ENCODE results near the gene FKBP11.
"Not testable (repeated sequence)": the region's sequence is repeated elsewhere in the genome, so short reads cannot be mapped to it uniquely, and the experiment has no call there.

The FKBP11 gene

GRCh38 chr12:48882972-48883304 is 42.4 kb downstream of the FKBP11 start:
- no peak overlapping the region for H3K4me3 ChIP-seq (ENCODE audit: low read depth, low read length)
- TF ChIP-seq CTCF (IDR thresholded peaks at IDR 0.05; ENCODE audit: low read depth, low read length, missing control alignments) = no peak

GRCh38 chr12:48882315-48882687 is 43.0 kb downstream of the FKBP11 start:
- in situ Hi-C loops (cut with HindIII; ENCODE audit: low sequenced_read_pairs) = loop anchor here (5.0 kb wide), 1 partner anchor 40 kb away; no protein-coding TSS in a partner anchor
- DNase-seq (ENCODE audit: low read depth) = no peak
- TF ChIP-seq CTCF (IDR thresholded peaks at IDR 0.05; ENCODE audit: low read depth, low read length, missing control alignments) = no peak
- H3K4me3 ChIP-seq (ENCODE audit: low read depth, low read length) = no peak overlapping the region

More at GRCh38 chr12:48882972-48883304, 42.4 kb downstream of the FKBP11 start:
- in situ Hi-C loops (cut with HindIII; ENCODE audit: low sequenced_read_pairs) = loop anchor here (5.0 kb wide), 1 partner anchor 41 kb away; no protein-coding TSS in a partner anchor
- DNase-seq (ENCODE audit: low read depth) = no peak

GRCh38 chr12:48881686-48882314 is 43.5 kb downstream of the FKBP11 start:
- TF ChIP-seq CTCF (IDR thresholded peaks at IDR 0.05; ENCODE audit: low read depth, low read length, missing control alignments) = no peak
- in situ Hi-C loops (cut with HindIII; ENCODE audit: low sequenced_read_pairs) = loop anchor here (5.0 kb wide), 1 partner anchor 39 kb away; no protein-coding TSS in a partner anchor
- H3K4me3 ChIP-seq (ENCODE audit: low read depth, low read length) = no peak overlapping the region
- DNase-seq (ENCODE audit: low read depth) = no peak

- DNase-seq (ENCODE audit: low read depth) = no peak
- TF ChIP-seq CTCF (IDR thresholded peaks at IDR 0.05; ENCODE audit: low read depth, low read length, missing control alignments) = no peak
- H3K4me3 ChIP-seq (ENCODE audit: low read depth, low read length) = no peak overlapping the region
- in situ Hi-C loops (cut with HindIII; ENCODE audit: low sequenced_read_pairs) = loop anchor here (5.0 kb wide), 1 partner anchor 38 kb away; no protein-coding TSS in a partner anchor
These were observed 44.6 kb downstream of the FKBP11 start for GRCh38 chr12:48880647-48881046.

- no peak overlapping the region for H3K4me3 ChIP-seq (ENCODE audit: low read depth, low read length)
- no peak for TF ChIP-seq CTCF (IDR thresholded peaks at IDR 0.05; ENCODE audit: low read depth, low read length, missing control alignments)
- in situ Hi-C loops (cut with HindIII; ENCODE audit: low sequenced_read_pairs) = no loop called here
- DNase-seq (ENCODE audit: low read depth) = no peak
These were observed 46.7 kb downstream of the FKBP11 start for GRCh38 chr12:48878548-48878947.

GRCh38 chr12:48875944-48876515 is 49.3 kb downstream of the FKBP11 start:
- TF ChIP-seq CTCF (IDR thresholded peaks at IDR 0.05; ENCODE audit: low read depth, low read length, missing control alignments) = no peak
- in situ Hi-C loops (cut with HindIII; ENCODE audit: low sequenced_read_pairs) = no loop called here
- DNase-seq (ENCODE audit: low read depth) = no peak
- no peak overlapping the region for H3K4me3 ChIP-seq (ENCODE audit: low read depth, low read length)

- in situ Hi-C loops (cut with HindIII; ENCODE audit: low sequenced_read_pairs); H3K4me3 ChIP-seq (ENCODE audit: low read depth, low read length); DNase-seq (ENCODE audit: low read depth): not testable (repeated sequence)
These were observed 51.8 kb downstream of the FKBP11 start for GRCh38 chr12:48873534-48873933.

Data from astrocyte of the cerebellum (primary cell).